Body of pancreas (tissue), 4 donors: Measurements from ENCODE around the gene SLC10A7. TPM values are rescaled to one million over a fixed set of nuclear protein-coding genes. Genes with fewer than 3 reads are reported as not detected.

Source experiments
- ATAC-seq: fragments of 150-250 bp; one replicate; pipeline ENCODE4 v1.9.1; 2016
- DNase-seq, 4 donors: peaks; one replicate each; pipeline ENCODE4 v3.0.0-alpha.2; 2019
- H3K27ac ChIP-seq, 4 donors: fragments of 200-600 bp; sonication (generic); 1 replicate in 3 of 4; 2 replicates in 1 of 4; pipeline versions ENCODE4 v1.5.1 to v1.6.1; 2016 to 2019; ENCODE audit warnings: mild to moderate bottlenecking in 1 of 4, mixed read lengths in 1 of 4, moderate library complexity in 1 of 4
- H3K27me3 ChIP-seq, 2 donors: fragments of 200-600 bp; sonication (generic); one replicate each; pipeline ENCODE4 v1.6.0; 2016; ENCODE audit warnings: mild to moderate bottlenecking in 1 of 2
- H3K36me3 ChIP-seq, 2 donors: fragments of 200-600 bp; sonication (generic); replicated peaks in 1 of 2; 2 replicates each; pipeline ENCODE4 v1.5.1; 2016; ENCODE audit warnings: low read depth in 2 of 2; ENCODE audit not compliant: insufficient read depth in 1 of 2
- H3K4me1 ChIP-seq: fragments of 200-600 bp; sonication (generic); one replicate; pipeline ENCODE4 v1.6.0; 2016
- H3K4me3 ChIP-seq, 2 donors: fragments of 200-600 bp; sonication (generic); 1 replicate in 1 of 2; 2 replicates in 1 of 2; pipeline ENCODE4 v1.5.1; 2016 to 2019
- H3K9me3 ChIP-seq, 3 donors: fragments of 200-600 bp; sonication (generic); 1 replicate in 2 of 3; 2 replicates in 1 of 3; pipeline ENCODE4 v1.5.1; 2016
- CTCF ChIP-seq, 7 experiments: fragments of 450-650 bp in 4 of 7; fragments of 200-600 bp in 3 of 7; sonication (generic) in 3 of 7; IDR thresholded peaks; one replicate each; pipeline ENCODE4 v1.5.1; 2016 to 2019; ENCODE audit warnings: antibody characterized with exemption in 7 of 7
- POLR2A ChIP-seq, 3 donors: fragments of 450-650 bp; IDR thresholded peaks; one replicate each; pipeline ENCODE4 v1.6.1; 2016; ENCODE audit warnings: antibody characterized with exemption in 3 of 3, mild to moderate bottlenecking in 2 of 3
- WGBS, 2 donors: methylation state at CpG; one replicate each; pipeline ENCODE4 v1.1.5; 2017; 5-methylcytosine and 5-hydroxymethylcytosine counted together
- intact Hi-C: fragments of 100-400 bp; cut with DNase I; formaldehyde crosslinking; loops from one replicate; pipeline ENCODE4 v1.15.1; 2023
- total RNA-seq, 2 donors: library from RNA; depleted of rRNA; stranded (reverse); fragments of >200 nt; gene quantifications; one replicate each; pipeline ENCODE4 v1.1.0, GENCODE V29; 2016

Gene SLC10A7
- total RNA-seq, 2 donors from 2014 or later = 10.4 to 13.5 TPM

DNA sequence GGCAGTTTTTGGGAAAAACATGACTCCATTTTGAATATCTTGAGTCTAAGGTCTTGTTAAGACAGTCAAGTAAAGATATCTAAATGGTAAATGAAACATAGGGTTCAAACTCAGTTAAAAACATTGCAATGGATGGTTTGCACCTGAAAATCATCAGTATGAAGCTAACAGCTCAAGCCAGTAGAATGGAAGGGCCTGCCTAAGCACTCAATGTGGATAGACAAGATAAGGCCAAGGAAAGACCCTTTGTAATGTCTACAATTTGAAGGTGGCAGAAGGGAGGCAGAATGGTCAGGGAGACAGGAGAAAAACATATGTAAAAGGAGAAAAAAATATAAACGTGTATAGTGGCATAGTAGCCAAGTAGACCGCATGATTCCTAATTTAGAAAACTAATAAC, 229.2 kb downstream of the SLC10A7 start:
- Histone ChIP-seq H3K4me3 (no peak overlapping the region), H3K27ac (no peak overlapping the region), H3K9me3 (no peaks in the 10 kb centered on the region), H3K4me1 (no peaks in the 10 kb centered on the region), H3K36me3 (no peaks in the 10 kb centered on the region), H3K27me3 (no peaks in the 10 kb centered on the region)
- intact Hi-C loops = no loop called here
- WGBS, 2 donors = 76 to 82% methylated on average over 2 of the region's 2 CpGs
- ATAC-seq (no peak), DNase-seq (no peak)
- TF ChIP-seq CTCF (IDR thresholded peaks at IDR 0.05) = no peak
- TF ChIP-seq POLR2A (IDR thresholded peaks at IDR 0.05) = no peak

DNA sequence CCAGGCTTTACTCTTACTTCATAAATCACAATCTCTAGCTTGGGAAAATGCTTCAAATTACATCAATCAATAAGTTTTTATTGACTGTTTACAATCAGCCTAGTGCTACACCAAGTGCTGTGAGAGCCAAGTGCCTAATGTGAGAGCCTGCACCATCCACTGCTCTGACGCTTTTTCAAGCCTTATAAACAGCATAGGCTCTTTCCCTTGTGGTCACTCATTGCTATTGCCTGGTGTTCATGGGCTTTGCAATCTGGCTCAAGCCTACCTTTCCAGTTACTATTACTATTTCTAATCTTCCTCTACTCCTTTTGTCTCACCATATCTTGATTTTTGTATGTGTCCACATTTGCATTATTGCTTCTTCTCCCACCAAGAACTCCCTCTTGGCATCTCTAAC, 230.4 kb downstream of the SLC10A7 start:
- ATAC-seq (no peak), DNase-seq (no peak)
- 90 to 94% methylated on average over 1 of the region's 1 CpG for WGBS, 2 donors
- Histone ChIP-seq H3K36me3 (no peaks in the 10 kb centered on the region), H3K27me3 (no peaks in the 10 kb centered on the region), H3K27ac (no peak overlapping the region), H3K4me3 (no peak overlapping the region), H3K9me3 (no peaks in the 10 kb centered on the region), H3K4me1 (no peaks in the 10 kb centered on the region)
- intact Hi-C loops = no loop called here
- TF ChIP-seq CTCF (IDR thresholded peaks at IDR 0.05) (no peak), POLR2A (IDR thresholded peaks at IDR 0.05) (no peak)

DNA sequence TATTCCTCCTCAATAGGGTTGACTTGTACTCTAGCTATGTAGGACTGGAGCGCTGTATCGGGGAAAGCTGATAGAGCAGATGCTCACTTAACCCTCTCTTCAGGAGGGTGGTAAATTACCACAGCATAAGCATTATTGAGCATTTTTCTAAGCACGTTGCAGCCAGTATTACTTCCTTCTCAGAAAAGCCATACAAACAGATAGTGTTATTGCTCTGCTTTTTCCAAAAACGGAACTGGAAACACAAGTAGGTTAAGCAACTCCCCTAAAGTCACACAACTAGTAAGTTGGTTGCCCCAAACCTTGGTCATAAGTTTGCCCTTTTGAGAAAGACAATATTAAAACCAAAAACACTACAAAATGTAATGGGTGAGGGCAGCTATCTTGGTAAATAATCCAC, 233.5 kb downstream of the SLC10A7 start:
- Histone ChIP-seq H3K4me1 (no peaks in the 10 kb centered on the region), H3K27ac (no peak overlapping the region), H3K36me3 (no peaks in the 10 kb centered on the region), H3K27me3 (no peaks in the 10 kb centered on the region), H3K4me3 (no peak overlapping the region), H3K9me3 (no peaks in the 10 kb centered on the region)
- no peak for TF ChIP-seq CTCF (IDR thresholded peaks at IDR 0.05)
- TF ChIP-seq POLR2A (IDR thresholded peaks at IDR 0.05) = no peak
- DNase-seq (no peak), ATAC-seq (no peak)
- 69 to 88% methylated on average over 4 of the region's 4 CpGs for WGBS, 2 donors
- intact Hi-C loops = no loop called here

DNA sequence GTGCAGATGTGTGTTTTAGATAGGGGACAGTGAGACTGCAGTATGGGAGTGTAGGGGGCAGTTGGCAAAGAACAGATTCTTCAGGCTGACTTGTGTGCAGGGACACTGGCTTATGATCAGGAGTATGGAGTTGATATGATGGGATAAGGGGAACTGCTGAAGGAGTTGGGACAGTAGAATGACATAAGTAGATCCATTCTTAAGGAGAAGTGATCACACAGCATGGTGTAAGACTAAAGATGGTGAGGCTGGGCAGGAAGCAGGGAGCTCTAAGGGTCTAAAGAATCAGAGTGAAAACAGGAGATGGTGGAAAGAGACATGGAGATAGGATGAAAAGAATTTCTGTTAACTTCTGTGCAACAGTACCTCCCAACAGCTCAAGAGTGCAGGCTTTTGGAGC, 236.7 kb downstream of the SLC10A7 start:
- TF ChIP-seq POLR2A (IDR thresholded peaks at IDR 0.05) (no peak), CTCF (IDR thresholded peaks at IDR 0.05) (no peak)
- no peaks in the 10 kb centered on the region for H3K9me3 ChIP-seq
- no peaks in the 10 kb centered on the region for H3K4me1 ChIP-seq
- intact Hi-C loops = no loop called here
- H3K4me3 ChIP-seq = no peak overlapping the region
- H3K27ac ChIP-seq = no peak overlapping the region
- DNase-seq = no peak
- H3K36me3 ChIP-seq = no peaks in the 10 kb centered on the region
- no peaks in the 10 kb centered on the region for H3K27me3 ChIP-seq
- ATAC-seq = no peak

DNA sequence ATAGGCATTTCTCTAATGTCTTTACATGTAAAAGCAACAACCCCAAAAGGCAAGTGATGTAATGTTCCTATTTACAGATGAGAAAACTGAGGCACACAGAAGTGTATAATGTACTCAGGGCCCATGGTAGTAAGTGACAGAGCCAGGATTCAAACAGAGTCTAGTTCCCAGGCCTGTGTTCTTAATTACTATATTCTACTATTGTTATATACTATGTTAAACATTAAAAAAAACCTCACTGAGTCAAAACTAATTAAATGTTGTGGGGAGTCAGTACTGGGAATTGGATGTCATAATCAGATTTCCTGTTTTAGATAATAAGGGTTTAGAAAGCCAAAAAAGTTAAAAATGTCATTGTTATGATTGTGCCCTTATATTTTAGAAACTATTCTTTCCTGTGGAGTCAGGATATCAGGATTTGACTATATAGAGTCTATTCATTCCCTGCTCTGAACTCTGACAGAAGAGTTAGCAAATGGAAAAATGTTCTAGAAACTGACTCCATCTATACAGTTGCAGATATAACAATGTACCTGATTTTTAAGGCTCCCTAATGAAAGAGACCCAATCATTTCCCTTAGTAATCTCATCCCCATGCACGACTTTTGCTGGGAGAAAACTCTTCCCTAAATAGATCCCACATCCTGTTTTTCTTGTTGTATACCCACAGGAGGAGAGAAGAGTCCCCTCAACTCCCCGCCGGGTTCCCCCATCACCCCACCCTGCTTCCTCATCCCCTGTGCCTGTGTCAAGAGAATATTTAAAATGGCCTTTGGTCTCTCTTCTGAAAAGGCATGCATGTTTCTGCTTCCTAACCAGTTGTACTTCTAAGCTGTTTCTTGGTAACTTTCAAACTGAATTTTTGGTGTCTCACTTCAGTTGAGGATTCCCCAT, 237.7 kb downstream of the SLC10A7 start:
- ATAC-seq = no peak
- 61 to 89% methylated on average over 3 of the region's 3 CpGs for WGBS, 2 donors
- no peak for DNase-seq
- Histone ChIP-seq H3K9me3 (no peaks in the 10 kb centered on the region), H3K27me3 (no peaks in the 10 kb centered on the region), H3K4me1 (no peaks in the 10 kb centered on the region), H3K36me3 (no peaks in the 10 kb centered on the region), H3K27ac (no peak overlapping the region), H3K4me3 (no peak overlapping the region)
- intact Hi-C loops = no loop called here
- TF ChIP-seq POLR2A (IDR thresholded peaks at IDR 0.05) (no peak), CTCF (IDR thresholded peaks at IDR 0.05) (no peak)
